ENCODE data around the gene ZNF581.
A peak's percentile ranks its signal among the peaks of the same experiment; 100 is the strongest.

The ZNF581 gene

GRCh38 chr19:55646889-55647731 lies 3.7 kb downstream of the ZNF581 start:
- ChIA-PET POLR2A (ENCODE audit: low non-redundant PET) (no interaction called here), CTCF (interaction anchor here (0.6 kb wide), 1 partner anchor 16 kb away, joined by 4 read pairs; no protein-coding TSS in a partner anchor)
- no peak for TF ChIP-seq CTCF (conservative IDR thresholded peaks at IDR 0.05; ENCODE audit: low read depth)
- no peak for DNase-seq (ENCODE audit: low spot score)
- H3K27ac ChIP-seq, result peak overlapping the region; percentile 96

GRCh38 chr19:55647732-55648584 lies 4.5 kb downstream of the ZNF581 start, which contains the start of gene CCDC106:
Gene CCDC106 (plus strand): TSS chr19:55648212. CDS start chr19:55649047, 835 bp downstream.
- CTCF ChIA-PET, result interaction anchor here (0.6 kb wide), 1 partner anchor 17 kb away, joined by 4 read pairs; no protein-coding TSS in a partner anchor
- TF ChIP-seq CTCF (conservative IDR thresholded peaks at IDR 0.05; ENCODE audit: low read depth), result no peak
- peak within 1 kb of the TSS; percentile 96 for H3K27ac ChIP-seq
- POLR2A ChIA-PET (ENCODE audit: low non-redundant PET), result no interaction called here
- DNase-seq (ENCODE audit: low spot score), result peak; percentile 67

- no peak for DNase-seq (ENCODE audit: low spot score)
- H3K27ac ChIP-seq, result peak overlapping the region; percentile 96
- no peak for TF ChIP-seq CTCF (conservative IDR thresholded peaks at IDR 0.05; ENCODE audit: low read depth)
- ChIA-PET CTCF (interaction anchor here (0.6 to 0.7 kb wide), 2 partner anchors 40 to 575 kb away, joined by 4 to 5 read pairs; no protein-coding TSS in a partner anchor), POLR2A (ENCODE audit: low non-redundant PET) (no interaction called here)
These were observed 5.3 kb downstream of the ZNF581 start for GRCh38 chr19:55648585-55649267.

- CTCF ChIA-PET, result interaction anchor here (0.6 to 0.7 kb wide), 3 partner anchors 41 to 945 kb away, joined by 3 to 5 read pairs (median 4); no protein-coding TSS in a partner anchor
- POLR2A ChIA-PET (ENCODE audit: low non-redundant PET), result no interaction called here
These were observed 6.0 kb downstream of the ZNF581 start for GRCh38 chr19:55649268-55650125.

GRCh38 chr19:55650126-55650557 lies 6.7 kb downstream of the ZNF581 start:
- no peak for TF ChIP-seq CTCF (conservative IDR thresholded peaks at IDR 0.05; ENCODE audit: low read depth)
- no peak for DNase-seq (ENCODE audit: low spot score)
- POLR2A ChIA-PET (ENCODE audit: low non-redundant PET), result no interaction called here
- CTCF ChIA-PET, result interaction anchor here (0.7 kb wide), 1 partner anchor 946 kb away, joined by 3 read pairs; no protein-coding TSS in a partner anchor
- H3K27ac ChIP-seq, result peak overlapping the region; percentile 96

More at GRCh38 chr19:55649268-55650125, 6.0 kb downstream of the ZNF581 start:
- TF ChIP-seq CTCF (conservative IDR thresholded peaks at IDR 0.05; ENCODE audit: low read depth), result no peak
- DNase-seq (ENCODE audit: low spot score), result no peak
- H3K27ac ChIP-seq, result peak overlapping the region; percentile 96
